GM18502 (cell line): Measurements from ENCODE around the gene PIP5K1A.
"Not testable (repeated sequence)": the region's sequence is repeated elsewhere in the genome, so short reads cannot be mapped to it uniquely, and the experiment has no call there.

Experiments used
- ATAC-seq: cut with Tn5 transposase; IDR thresholded peaks from one replicate; pipeline ENCODE4 v1.9.1; 2021; ENCODE audit warnings: mild to moderate bottlenecking; ENCODE audit not compliant: unreplicated experiment, poor library complexity

The PIP5K1A gene

DNA sequence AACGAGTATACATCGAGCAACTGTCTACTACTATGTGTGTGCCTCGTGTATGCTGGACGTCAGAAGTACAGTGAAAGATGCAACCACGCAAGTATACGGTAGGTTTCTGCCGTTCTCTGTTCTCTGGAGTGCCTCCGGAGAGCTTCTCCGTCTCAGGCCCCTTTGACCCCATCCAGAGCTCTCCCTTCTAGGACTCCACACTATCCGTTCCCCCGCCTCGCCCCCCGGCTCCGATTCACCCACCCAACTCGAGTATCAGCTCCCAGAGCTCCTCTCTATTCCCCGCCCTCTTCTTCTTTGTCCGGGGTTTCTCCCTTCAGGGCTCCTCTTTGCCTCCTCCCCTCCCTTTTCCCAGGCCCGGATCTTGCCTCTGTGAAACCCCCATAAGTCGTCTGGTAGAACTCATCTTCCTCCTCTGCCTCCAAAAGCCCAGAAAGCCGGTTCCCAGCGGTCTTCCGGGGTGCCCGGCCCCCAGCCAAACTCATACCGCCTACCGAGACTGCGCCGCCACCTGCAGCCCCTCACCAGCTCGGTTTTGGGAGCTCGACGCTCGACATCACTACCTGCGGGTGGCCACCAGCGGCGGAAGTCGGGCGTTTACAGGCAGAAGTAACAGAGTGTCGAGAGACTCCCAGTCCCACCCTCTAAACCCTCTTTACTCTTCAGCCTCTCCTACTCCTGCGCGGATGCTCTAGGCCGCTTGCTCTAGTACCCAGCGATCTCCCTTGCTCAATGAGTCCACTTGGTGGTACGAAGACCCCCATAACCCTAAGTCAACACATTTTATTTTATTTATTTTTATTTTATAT, 8.5 kb upstream of the PIP5K1A start, which contains the start of gene VPS72:
Gene VPS72, minus strand, starts transcription at position 561 of the 809 bp plus-strand sequence. Its CDS starts 76 bp downstream, at position 485.
- peak; percentile 89 for ATAC-seq

GRCh38 chr1:151192047-151192446, 6.3 kb upstream of the PIP5K1A start:
- no peak for ATAC-seq

- ATAC-seq, result no peak
Observed at GRCh38 chr1:151193304-151193703, 5.0 kb upstream of the PIP5K1A start.

- no peak for ATAC-seq
Observed at GRCh38 chr1:151193856-151194255, 4.5 kb upstream of the PIP5K1A start.

DNA sequence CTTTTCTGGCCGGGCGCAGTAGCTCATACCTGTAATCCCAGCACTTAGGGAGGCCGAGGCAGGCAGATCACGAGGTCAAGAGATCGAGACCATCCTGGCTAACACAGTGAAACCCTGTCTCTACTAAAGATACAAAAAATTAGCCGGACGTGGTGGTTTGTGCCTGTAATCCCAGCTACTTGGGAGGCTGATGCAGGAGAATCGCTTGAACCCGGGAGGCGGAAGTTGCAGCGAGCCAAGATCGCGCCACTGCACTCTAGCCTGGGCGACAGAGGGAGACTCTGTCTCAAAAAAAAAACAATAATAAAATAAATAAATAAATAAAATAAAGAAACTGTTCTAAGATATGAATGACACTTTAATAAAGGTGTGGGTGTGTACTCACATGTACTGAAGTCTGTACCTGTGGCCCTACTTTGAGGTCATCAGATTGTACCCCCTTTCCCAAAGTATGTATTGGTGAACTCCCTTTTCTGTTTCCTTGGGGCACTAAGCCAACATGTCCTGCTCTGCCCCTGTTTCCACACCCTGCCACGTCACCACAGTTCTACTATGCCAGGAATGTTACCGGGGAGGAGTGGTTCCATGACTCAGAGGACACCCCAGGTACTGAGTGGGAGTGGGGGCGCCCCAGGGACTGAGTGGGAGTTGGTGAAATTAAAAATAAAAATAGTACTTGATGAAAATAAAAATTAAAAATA, 3.3 kb upstream of the PIP5K1A start:
- ATAC-seq, result not testable (repeated sequence)

- no peak for ATAC-seq
Observed at GRCh38 chr1:151196292-151196800, 2.0 kb upstream of the PIP5K1A start.

DNA sequence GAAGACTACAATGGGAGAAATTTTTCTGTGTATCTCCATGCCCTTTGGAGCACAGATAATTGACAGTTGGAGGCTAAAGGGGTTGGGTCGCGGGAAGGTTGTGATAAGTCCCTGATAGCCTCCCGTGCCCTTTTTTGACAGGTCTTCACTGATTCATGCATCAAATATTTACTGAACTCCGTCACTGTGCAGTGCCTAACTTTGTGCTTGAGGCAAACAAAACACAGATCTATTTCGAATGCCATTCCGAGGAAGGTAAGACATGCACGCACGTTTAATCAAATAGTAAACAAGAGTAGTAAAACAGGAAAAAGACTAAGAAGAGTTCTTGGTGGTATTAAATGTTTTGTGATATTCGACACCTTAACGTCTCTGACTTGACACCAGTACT, 494 bp upstream of the PIP5K1A start:
- ATAC-seq, result no peak

- ATAC-seq, result no peak
Observed at GRCh38 chr1:151199873-151200581, 1.7 kb downstream of the PIP5K1A start.

DNA sequence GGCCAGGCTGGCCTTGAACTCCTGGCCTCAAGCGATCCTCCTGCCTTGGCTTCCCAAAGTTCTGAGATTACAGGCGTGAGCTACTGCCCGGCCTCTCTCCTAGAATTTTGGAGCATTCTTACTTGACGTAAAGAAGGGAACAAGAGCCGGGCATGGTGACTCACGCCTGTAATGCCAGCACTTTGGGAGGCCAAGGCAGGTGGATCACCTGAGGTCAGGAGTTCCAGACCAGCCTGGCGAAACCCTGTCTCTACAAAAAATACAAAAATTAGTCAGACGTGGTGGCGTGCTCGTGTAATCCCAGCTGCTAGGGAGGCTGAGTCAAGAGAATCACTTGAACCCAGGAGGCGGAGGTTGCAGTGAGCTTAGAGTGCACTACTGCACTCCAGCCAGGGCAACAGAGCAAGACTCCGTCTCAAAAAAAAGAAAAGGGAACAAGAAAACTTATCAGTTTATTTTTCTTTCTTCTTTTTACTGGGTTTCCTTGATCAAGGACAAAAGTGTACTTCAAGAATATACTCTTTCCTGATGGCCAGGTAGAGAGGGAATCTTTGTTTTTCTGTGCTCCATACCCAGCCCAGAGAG, 7.1 kb downstream of the PIP5K1A start:
- ATAC-seq, result not testable (repeated sequence)

DNA sequence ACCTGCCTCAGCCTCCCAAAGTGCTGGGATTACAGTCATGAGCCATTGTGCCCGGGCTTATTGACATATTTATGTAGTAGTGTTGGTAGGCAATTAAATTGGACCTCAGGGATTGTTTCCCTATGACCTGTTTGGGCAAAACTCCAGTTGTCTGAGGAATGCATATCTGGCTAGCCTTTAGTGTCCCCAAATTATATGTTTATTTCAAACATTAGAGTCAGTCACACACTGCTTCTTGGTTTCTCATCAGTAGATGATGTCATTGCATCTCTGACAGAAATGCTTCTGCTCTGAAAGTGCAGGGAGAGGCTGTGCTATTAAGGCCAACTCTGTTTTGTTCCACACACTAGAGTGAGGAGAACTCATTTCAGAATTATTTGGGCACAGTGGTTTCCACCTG, 12.5 kb downstream of the PIP5K1A start:
- ATAC-seq, result no peak

GRCh38 chr1:151211972-151212705, 13.8 kb downstream of the PIP5K1A start:
- no peak for ATAC-seq

DNA sequence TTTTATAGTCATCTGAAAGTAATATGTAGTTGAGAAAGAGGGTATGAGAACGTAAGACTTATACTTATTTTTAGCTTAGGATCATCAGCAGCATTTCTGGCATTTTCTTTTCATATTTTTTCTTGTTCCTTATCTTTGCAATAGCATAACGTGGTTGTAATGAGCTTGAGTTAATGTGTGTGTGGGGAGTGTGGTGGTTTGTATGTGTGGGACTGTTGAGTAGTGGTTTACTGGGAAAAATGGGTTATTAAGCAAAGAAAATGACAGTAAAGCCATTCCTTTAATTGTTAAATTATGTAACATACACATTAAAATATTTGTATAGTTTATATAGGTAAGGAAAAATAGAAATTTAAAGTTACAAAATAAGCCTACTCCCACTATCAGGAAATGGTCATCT, 15.2 kb downstream of the PIP5K1A start:
- no peak for ATAC-seq

- no peak for ATAC-seq
Observed at GRCh38 chr1:151221616-151222015, 23.3 kb downstream of the PIP5K1A start.

DNA sequence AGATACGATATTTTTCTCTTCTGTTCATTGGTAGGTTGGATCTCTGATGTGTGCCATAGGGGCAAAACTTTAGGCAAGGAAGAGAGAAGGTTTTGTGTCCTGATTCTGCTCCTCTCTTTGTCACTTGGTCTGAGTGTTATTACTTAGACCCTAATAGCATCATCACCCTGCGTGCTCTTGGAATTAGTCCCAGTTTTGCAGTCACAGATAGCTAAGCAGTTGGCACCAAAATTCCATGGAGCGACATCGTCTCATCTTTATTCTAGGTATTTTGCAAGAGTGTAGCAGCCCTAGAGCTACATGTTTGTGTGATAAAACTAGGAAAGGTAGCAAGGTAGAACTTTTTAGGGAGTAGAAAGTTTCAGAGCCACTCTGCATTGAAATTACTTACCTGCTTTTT, 23.8 kb downstream of the PIP5K1A start:
- no peak for ATAC-seq

- ATAC-seq, result no peak
Observed at GRCh38 chr1:151235235-151235634, 36.9 kb downstream of the PIP5K1A start.

DNA sequence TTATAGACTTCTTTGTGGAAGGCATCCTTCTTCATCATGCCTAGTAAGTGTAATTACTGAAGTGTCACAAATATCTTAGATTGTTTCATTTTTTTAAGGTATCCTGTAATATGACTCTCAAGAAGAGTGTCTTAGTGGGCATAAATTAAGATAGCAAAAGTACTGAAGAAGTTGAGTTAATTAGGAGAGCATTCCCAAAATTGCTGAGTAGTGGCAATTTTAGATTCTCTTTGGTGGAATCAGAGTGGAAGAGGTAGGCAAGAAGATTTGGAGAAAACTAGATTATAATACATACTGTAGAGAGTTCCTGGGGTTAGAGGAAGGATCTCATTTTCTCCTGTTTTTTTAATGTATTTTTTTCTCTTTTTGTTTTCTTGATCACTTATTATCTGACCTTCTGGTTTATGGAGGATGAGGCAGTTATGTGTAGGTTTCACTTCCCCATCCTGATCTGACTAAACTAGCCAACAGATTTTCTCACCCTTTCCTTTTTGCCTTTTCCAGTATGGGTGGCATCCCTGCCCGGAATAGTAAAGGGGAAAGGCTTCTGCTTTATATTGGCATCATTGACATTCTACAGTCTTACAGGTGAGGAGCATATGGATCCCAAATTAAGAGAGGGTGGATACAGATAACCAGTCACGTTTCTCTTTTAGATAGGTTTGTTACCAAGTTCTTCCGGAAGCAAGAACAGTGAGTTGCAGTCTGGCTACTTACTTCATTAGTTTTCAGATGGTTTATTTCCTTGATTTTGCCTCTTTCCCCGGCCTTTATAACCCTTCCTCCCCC, 39.5 kb downstream of the PIP5K1A start:
- ATAC-seq, result no peak

DNA sequence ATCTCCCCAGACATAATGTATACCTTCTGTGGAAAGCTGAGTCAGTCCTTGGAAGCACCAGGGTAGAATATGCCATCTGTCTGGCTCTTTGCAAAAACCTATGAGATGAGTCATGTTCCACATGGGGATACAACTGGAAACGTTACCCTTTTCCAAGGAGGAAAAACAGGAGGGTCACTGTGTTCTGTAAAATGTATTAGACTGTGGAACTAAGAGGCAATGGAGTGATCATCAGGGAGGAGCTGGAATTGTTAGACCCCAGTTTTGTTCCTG, 40.1 kb downstream of the PIP5K1A start:
- ATAC-seq, result no peak

- no peak for ATAC-seq
Observed at GRCh38 chr1:151242442-151242841, 44.1 kb downstream of the PIP5K1A start.

- ATAC-seq, result no peak
Observed at GRCh38 chr1:151243683-151244216, 45.4 kb downstream of the PIP5K1A start.
